Right lobe of liver (tissue), 4 donors: ENCODE measurements around the gene CCNB1.

Experiments
- POLR2A ChIP-seq: fragments of 450-650 bp; IDR thresholded peaks from one replicate; pipeline ENCODE4 v1.6.1; 2017; ENCODE audit warnings: antibody characterized with exemption, mild to moderate bottlenecking
- TF ChIP-seq, protein P1 (sequence below), 4 donors: fragments of 200-600 bp in 3 of 4; fragments of 450-650 bp in 1 of 4; IDR thresholded peaks; one replicate each; pipeline versions ENCODE4 v1.5.1 to v1.8.0; 2016 to 2022; ENCODE audit warnings: antibody characterized with exemption in 4 of 4, mild to moderate bottlenecking in 2 of 4
- donor health status: DM: no; HTN: no; CAD: no.
- donor health status: DM: no; HTN: no; CAD: no.
- donor health status: DM: no; HTN: yes; CAD: no.

DNA sequence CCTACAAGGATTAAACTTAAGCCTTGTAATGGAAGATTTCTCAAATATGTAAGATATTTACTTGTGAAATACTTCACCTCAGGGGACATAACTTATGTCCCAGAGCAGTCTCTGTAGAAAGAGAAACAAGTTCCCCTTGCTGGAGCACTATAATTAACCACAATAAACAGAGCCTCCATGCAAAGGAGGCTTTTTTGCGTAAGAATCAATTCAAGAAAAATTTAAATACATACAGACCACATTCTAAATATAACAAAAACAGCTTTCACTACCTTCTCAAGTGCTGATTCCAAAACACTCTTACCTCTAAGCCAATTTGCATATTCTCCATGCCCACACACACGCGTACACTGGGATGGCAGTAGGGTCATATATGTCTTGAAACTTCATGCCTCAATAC is 30.7 kb upstream of the CCNB1 start:
- TF ChIP-seq, protein P1, sequence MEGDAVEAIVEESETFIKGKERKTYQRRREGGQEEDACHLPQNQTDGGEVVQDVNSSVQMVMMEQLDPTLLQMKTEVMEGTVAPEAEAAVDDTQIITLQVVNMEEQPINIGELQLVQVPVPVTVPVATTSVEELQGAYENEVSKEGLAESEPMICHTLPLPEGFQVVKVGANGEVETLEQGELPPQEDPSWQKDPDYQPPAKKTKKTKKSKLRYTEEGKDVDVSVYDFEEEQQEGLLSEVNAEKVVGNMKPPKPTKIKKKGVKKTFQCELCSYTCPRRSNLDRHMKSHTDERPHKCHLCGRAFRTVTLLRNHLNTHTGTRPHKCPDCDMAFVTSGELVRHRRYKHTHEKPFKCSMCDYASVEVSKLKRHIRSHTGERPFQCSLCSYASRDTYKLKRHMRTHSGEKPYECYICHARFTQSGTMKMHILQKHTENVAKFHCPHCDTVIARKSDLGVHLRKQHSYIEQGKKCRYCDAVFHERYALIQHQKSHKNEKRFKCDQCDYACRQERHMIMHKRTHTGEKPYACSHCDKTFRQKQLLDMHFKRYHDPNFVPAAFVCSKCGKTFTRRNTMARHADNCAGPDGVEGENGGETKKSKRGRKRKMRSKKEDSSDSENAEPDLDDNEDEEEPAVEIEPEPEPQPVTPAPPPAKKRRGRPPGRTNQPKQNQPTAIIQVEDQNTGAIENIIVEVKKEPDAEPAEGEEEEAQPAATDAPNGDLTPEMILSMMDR (IDR thresholded peaks at IDR 0.05), result no peak
- no peak for TF ChIP-seq POLR2A
